GM19239 (cell line): ENCODE data around the gene MAN1C1.

Source experiments
- DNase-seq: peaks from one replicate; pipeline ENCODE4 v3.0.0; 2011; ENCODE audit warnings: low spot score; ENCODE audit not compliant: insufficient read length
- FAIRE-seq: peaks from 2 replicates; lab custom pipeline; 2011; peaks lifted over from hg19 to GRCh38; lab: Jason Lieb, UNC

The MAN1C1 gene

DNA sequence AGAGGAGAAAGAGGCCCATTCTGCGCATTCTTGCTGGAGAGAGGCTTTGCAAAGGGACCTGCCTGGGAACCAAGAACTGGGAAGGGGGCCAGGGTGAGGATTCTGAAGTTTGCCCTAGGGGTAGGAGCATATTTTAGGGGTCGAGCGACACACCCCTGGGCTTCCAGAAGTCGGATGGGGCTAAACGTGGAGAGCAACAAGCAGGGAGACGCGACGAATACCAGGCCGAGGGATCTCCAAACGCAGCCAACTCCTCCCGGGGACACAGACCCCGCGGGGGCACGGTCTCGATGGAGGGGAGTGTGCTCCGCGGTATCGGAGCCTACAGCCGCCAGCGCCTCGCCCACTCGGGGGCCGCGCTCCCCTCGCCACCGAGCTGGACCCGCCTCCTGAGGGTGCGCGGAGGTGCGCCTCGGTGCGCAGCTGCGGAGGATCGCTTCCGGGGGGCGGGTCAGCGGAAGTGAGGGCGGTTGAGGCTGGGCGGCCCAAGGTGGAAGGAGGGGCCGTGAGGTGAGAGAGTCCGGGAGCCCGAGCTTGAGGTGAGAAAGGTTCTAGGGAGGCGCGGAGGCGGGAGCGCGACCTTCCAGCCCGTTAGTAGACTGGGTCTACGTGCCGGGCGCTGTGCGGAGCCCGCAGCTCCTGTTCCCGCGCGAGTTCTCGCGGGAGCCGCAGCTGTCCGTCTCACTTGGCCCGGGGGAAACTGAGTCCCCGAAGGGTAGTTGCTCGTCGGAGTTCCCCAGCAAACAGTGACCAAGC, 203.1 kb downstream of the MAN1C1 start, which contains the start of gene MTFR1L:
TSS of gene MTFR1L (plus strand) at position 464 of the 756 bp plus-strand sequence. CDS start 3,151 bp downstream, outside the sequence.
- FAIRE-seq (peak; percentile 96), DNase-seq (peak; percentile 97)

DNA sequence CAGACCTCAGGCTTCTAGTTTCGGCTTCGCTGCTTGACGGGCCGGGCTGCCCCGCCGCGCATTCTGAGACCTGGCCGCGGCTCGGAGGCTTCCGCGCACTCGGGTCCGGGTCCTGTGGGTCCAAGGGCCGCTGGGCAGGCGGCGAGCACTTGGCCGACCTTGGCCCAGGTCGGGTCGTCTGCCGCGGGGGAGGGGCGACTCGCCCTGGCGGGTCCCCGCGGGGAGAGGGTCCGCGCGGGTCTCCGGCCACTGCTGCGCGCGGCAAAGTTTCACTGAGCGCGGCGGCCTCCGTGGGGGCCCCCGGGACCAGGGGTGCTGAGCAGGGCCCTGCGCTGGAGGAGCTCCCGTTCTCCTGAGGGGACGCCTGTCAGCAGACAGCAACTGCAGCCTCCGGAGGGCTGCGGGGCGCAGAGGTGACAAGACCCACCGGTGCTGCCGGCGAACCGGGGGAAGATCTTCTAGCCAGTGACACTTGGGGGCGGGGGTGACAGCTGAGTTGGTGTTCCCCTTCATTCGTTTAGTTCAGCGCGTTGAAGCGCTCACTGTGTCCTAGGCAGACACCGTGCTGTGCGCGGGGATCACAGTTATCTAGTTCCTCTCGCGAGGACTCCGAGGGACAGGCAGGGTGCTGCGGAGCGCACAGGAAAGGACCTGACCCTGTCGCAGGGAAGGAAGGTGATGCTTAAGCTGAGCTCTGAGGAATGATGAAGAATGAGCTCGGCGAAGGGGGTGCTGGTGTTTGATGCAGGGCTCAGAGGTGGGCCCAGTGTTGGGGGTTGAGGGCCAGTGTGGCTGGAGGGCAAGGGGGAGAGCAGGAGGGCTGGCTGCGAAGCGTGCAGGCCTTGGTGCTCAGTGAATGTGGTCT, 203.9 kb downstream of the MAN1C1 start:
- DNase-seq, result peak; percentile 81
- peak; percentile 97 for FAIRE-seq

DNA sequence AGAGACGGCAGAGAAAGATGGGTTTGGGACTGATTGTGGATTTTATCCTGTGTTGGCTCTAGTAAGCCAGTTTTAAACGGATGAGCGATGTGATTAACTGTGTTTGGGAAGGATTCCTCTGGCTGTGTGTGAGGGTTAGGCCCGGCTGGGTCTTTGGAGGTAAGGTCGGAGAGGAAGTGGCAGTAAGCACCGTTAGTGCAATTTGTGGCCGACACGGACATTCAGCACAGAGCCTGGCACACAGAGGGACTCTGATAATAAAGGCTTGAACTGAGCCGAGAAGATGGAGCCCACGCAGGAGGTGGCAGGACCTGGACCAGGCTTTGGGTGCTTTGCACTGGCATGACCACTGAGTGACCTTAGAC, 204.5 kb downstream of the MAN1C1 start:
- DNase-seq (no peak), FAIRE-seq (no peak)

DNA sequence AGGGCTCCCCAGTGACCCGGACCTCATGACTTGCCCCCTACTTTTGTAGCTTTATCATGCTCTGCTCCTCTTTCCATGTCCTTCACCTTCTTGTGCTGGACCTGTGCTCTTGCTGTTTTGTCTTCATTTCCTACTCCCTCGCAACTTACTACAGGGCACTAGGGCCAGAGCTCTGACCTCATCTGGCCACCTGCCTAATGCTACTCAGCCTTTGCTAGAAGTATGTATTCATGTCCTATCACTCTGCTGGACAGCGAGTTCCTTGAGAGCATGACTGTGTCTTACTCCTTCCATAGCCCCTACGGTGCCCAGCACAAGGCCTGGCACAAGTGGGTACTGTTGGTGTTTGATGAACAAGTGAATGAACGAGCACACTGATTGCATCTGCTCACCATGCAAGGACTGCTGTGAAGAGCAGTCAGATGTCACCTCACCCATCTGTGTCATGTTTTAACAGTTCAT, 205.1 kb downstream of the MAN1C1 start:
- no peak for DNase-seq
- FAIRE-seq, result no peak

DNA sequence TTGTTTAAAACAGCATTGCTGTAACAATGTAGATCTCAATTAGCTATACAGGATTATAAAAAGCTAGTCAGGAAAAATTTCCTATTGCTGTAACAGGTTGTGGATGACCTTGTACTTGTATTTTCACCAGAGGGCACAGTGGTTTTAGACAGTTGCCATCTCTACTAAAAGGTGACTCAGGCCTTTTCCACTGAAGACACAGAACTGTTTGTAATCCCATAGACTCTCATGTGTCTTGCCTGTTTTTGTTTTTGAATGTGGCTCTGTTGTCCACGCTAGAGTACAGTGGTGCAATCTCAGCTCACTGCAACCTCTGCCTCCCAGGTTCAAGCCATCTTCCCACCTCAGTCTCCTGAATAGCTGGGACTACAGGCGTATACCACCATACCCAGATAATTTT, 209.0 kb downstream of the MAN1C1 start:
- DNase-seq (no peak), FAIRE-seq (no peak)

DNA sequence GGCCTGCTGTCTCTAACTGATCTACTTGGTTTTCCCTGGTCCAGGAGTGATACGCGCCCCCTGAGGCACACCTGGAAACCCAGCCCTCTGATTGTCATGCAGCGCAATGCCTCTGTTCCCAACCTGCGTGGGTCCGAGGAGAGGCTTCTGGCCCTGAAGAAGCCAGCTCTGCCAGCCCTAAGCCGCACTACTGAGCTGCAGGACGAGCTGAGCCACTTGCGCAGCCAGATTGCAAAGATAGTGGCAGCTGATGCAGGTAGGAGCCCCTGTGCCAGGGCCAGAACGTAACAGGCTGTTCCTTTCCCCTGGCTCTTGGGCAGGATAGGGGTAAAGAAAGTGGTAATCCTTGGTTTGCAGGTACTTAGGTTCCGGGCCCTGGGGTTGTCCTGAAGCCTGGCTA, 210.0 kb downstream of the MAN1C1 start:
- no peak for FAIRE-seq
- no peak for DNase-seq

DNA sequence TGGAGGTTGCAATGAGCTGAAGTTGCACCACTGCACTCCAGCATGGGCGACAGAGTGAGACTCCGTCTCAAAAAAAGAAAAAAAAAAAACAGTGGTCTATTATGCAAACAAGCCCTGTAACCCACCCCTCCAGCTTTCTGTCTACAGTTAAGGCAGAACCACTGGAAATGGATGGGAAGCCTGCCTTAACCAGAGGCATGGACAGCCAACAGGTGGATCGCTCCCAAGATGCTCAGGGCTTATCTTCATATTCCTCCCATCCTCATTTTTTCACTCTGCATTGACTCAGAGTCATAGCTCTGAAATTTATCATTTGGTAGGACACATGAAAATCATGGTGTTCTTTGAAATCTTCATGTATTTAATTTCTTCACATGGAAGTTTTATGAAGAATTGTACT, 211.9 kb downstream of the MAN1C1 start:
- FAIRE-seq (no peak), DNase-seq (no peak)

DNA sequence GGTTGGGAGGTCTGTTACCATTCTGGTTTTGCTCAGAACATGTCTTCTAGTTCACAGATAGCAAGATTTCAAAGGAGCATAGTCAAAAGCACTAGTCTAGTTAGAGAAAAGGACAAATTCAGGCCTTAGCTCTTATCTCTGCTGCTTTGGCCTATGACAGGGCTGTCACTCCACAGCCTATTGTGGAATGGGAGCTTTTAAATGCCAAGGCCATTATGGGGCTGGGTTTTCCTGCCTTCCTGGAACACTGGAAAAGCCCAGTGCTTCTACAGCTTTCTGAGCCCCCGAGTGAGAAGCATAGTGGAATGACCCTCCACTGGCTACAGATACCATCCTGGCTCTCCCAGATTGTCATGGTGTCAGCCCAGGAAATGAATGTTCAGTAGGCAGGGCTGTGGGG, 212.5 kb downstream of the MAN1C1 start:
- no peak for FAIRE-seq
- no peak for DNase-seq

DNA sequence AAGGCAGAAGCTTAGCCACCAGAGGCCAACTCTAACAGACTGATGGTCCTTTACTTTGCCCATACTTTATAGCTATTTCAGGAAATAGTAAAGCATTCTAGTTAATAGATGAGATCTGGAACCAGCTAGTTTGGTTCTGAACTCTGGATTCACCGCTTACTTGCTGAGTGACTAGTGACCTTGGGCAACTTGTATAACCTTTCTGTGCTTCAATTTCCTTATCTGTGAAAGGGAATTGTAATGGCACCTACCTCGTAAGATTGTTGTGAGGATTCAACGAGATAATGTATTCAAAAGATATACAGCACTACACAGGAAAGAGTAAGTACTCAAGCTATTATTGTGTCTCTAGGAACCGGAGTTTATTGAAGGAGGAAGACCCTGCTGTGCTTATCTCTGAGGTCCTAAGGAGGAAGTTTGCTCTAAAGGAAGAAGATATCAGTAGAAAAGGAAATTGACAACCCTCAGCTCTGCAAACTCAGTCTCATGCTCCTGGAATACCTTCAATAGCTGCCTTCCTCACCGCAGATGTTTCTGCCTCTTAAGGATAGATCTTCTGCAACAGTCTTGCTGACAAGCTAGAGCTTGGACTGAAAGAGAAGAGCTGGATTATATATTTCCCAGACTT, 215.1 kb downstream of the MAN1C1 start:
- FAIRE-seq, result no peak

DNA sequence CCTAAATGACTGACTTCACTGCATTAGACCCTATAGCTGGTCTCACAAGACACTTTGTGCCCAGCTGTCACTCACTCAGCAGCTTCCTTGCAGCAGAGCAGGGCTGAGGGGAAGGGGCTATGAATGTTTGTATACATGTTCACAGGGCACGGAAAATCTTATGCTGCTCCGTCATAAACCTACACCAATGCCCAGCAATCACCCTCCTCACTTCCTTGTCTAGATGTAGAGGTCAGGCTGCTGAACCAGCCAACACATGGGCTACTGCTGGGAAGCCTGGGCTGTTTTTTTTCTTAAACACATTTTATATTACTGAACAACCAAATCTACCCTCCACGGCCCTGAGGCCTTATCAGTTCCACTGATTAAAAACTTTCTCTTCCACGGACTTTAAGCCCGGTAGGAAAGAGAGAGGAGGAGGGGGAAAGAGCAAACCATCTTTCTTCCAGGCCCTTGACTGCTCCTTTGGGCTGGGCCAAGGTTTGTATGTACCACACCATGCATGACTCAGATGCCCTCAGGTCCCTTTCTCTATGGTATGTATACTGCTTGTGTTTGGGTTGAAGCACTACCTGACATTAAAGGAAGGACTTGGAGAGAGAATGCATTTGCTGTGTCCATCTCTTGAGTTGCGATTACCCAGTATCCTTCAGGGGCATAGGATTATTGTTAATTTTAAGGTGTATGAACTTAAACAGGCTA, 215.9 kb downstream of the MAN1C1 start:
- no peak for FAIRE-seq
- no peak for DNase-seq

More for the DNA sequence above, 215.1 kb downstream of the MAN1C1 start:
- DNase-seq, result no peak

DNA sequence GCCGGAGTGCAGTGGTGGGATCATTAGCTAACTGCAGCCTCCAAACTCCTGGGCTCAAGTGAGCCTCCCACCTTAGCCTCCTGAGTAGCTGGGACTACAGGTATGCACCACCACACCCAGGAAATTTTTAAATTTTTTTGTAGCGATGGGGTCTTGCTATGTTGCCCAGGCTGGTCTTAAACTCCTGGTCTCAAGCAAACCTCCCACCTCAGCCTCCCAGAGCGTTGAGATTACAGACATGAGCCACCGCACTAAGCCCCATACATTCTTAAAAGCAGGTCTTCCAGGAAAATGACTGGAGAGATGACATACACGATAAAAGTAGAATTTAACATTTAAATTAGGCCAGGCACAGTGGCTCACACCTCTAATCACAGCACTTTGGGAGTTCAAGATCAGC, 216.6 kb downstream of the MAN1C1 start:
- DNase-seq (no peak), FAIRE-seq (no peak)
